A673 (cell line): Measurements from ENCODE around the gene MGARP.

Source experiments
- CTCF ChIP-seq: fragments of 300-800, 200-600 bp; sonication (generic); conservative IDR thresholded peaks from 2 replicates; pipeline ENCODE4 v1.5.1; 2017; ENCODE audit warnings: low read depth, mild to moderate bottlenecking, antibody characterized with exemption, low read length, moderate library complexity, mixed read lengths
- EZH2 ChIP-seq: fragments of 200-600 bp; sonication (generic); IDR thresholded peaks from 2 replicates; pipeline ENCODE4 v1.6.1; 2017; ENCODE audit warnings: borderline replicate concordance, low read depth, mild to moderate bottlenecking, mixed read lengths, antibody characterized with exemption, low read length; ENCODE audit not compliant: poor library complexity, severe bottlenecking

GRCh38 chr4:139242511-139243051, 37.4 kb downstream of the MGARP start:
- TF ChIP-seq CTCF (no peak), EZH2 (no peak)
